Measurements from ENCODE around the gene H6PD. TPM values are rescaled to one million over a fixed set of nuclear protein-coding genes. Genes with fewer than 3 reads are reported as not detected.

H6PD gene
- total and polyA plus RNA-seq, 9 of the 15 experiments (the other 6 are each of a cell fraction or from before 2014, with no cell fraction given) = 0.04 to 2.5 (median 0.95) TPM

DNA sequence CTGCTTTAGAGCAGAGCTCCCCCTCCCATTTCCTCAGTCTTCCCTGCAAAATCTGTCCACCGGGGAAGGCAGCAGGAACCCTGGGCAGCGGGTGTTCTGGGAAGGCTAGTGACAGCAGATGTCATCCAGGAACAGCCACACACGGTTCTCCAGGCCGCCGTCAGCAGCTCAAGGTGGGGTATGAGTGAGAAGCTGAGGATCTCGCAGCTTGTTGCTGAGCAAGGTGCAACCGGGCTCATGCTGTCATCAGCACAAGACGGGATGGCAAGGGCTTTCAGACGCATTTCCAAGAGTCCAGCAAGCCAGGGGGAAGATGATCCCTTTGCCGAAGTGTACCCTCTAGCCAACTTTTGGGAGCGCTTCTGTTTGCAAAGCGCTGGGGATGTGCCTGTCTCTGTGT is 35.1 kb downstream of the H6PD start (continued):
- TF ChIP-seq ZFP30 (CRISPR knock-in tag; IDR thresholded peaks at IDR 0.05; ENCODE audit: borderline replicate concordance) (no peak), RAD21 (CRISPR knock-in tag; conservative IDR thresholded peaks at IDR 0.05 in 1 of 2, IDR thresholded peaks at IDR 0.05 in 1 of 2) (no peak), ZNF239 (CRISPR knock-in tag; IDR thresholded peaks at IDR 0.05) (no peak), FOSL1 (tag; conservative IDR thresholded peaks at IDR 0.05) (no peak)
- TF ChIP-seq, protein P1, sequence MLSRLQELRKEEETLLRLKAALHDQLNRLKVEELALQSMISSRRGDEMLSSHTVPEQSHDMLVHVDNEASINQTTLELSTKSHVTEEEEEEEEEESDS (CRISPR knock-in tag; IDR thresholded peaks at IDR 0.05) = no peak
- TF ChIP-seq, protein P2, sequence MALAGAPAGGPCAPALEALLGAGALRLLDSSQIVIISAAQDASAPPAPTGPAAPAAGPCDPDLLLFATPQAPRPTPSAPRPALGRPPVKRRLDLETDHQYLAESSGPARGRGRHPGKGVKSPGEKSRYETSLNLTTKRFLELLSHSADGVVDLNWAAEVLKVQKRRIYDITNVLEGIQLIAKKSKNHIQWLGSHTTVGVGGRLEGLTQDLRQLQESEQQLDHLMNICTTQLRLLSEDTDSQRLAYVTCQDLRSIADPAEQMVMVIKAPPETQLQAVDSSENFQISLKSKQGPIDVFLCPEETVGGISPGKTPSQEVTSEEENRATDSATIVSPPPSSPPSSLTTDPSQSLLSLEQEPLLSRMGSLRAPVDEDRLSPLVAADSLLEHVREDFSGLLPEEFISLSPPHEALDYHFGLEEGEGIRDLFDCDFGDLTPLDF (CRISPR knock-in tag; IDR thresholded peaks at IDR 0.05) = no peak

DNA sequence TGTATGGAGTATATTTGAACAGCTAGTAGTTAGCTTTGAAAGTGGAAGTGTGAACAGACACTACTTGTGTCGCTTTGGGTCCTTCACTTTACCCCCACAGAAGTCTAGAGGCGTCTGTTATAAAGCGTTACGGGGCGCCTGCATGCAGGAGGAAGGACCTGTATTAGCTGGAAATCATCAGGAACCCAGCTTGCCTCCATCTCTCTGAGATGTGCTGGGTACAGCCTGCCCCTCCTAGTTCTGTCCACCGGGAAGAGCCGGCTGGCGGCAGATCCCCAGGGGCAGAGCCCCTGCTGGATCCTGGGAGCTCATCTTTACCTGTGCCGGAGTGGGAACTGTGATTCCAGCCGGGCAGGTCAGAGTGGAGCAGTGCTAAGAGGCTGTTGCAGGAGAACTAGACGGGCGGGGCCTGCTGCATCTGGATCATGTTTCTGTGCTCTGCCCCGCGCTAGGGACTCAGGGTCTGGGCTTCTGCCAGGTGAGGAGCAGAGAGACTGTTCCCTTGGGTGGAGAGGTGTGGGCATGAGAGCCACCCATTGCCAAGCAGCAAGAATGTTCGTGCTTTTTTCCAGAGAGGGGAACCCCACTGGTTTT is 35.8 kb downstream of the H6PD start:
- ChIA-PET CTCF (ENCODE audit: low intra/inter-chr PET ratio) (no interaction called here), POLR2A (interaction anchor here (0.6 to 1.7 kb wide), 3 partner anchors 10 to 220 kb away, joined by 3 to 5 read pairs (median 3); no protein-coding TSS in a partner anchor)
- peaks cover 58 to 78% of the 10 kb centered on the region in 2 experiments for H3K27me3 ChIP-seq (ENCODE audit: control insufficient read depth in 2 of 2, insufficient read depth in 2 of 2, low read length in 2 of 2)
- no TSS peak for BruUV-seq (replicated peaks)
- H3K4me2 ChIP-seq (ENCODE audit: insufficient read depth, low read length) = no peak overlapping the region
- no peak overlapping the region for H2AFZ ChIP-seq (ENCODE audit: low read depth, low read length)
- peaks cover 46% of the 10 kb centered on the region for H4K20me1 ChIP-seq (replicated peaks; ENCODE audit: control insufficient read depth, insufficient read depth, low read length)
- no peak for DNase-seq (ENCODE audit: extremely low read depth in 1 of 4, low spot score in 3 of 4)
- no peak overlapping the region for H3K27ac ChIP-seq (ENCODE audit: extremely low read depth, low read depth, low read length)
- no peaks in the 10 kb centered on the region for H3K36me3 ChIP-seq (ENCODE audit: control insufficient read depth, insufficient read depth, low read length)
- no peak overlapping the region for H3K4me3 ChIP-seq
- ATAC-seq = no peak
- in situ Hi-C loops (cut with MboI) (no loop called here), intact Hi-C loops (cut with micrococcal nuclease) (no loop called here)
- H3K9me1 ChIP-seq (ENCODE audit: control insufficient read depth, insufficient read depth, low read length) = no peaks in the 10 kb centered on the region
- WGBS (ENCODE audit: insufficient coverage, low coverage, missing lambda C conversion rate) = 1% methylated on average over 15 of the region's 15 CpGs
- no peaks in the 10 kb centered on the region for H3K9me3 ChIP-seq (replicated peaks; ENCODE audit: control insufficient read depth, insufficient read depth, low read depth, low read length)
- H3K4me1 ChIP-seq (replicated peaks in 1 of 2; ENCODE audit: control insufficient read depth in 2 of 2, insufficient read depth in 2 of 2, low read length in 2 of 2) = peaks cover 0 to 13% of the 10 kb centered on the region in 2 experiments; a peak in 4 of 5 replicates
- H3K79me2 ChIP-seq (ENCODE audit: control insufficient read depth, insufficient read depth, low read length) = no peaks in the 10 kb centered on the region
- no peak overlapping the region for H3K9ac ChIP-seq (ENCODE audit: insufficient read depth in 1 of 2, low read depth in 2 of 2, low read length in 2 of 2)
- FAIRE-seq = no peak
- TF ChIP-seq, protein P3, sequence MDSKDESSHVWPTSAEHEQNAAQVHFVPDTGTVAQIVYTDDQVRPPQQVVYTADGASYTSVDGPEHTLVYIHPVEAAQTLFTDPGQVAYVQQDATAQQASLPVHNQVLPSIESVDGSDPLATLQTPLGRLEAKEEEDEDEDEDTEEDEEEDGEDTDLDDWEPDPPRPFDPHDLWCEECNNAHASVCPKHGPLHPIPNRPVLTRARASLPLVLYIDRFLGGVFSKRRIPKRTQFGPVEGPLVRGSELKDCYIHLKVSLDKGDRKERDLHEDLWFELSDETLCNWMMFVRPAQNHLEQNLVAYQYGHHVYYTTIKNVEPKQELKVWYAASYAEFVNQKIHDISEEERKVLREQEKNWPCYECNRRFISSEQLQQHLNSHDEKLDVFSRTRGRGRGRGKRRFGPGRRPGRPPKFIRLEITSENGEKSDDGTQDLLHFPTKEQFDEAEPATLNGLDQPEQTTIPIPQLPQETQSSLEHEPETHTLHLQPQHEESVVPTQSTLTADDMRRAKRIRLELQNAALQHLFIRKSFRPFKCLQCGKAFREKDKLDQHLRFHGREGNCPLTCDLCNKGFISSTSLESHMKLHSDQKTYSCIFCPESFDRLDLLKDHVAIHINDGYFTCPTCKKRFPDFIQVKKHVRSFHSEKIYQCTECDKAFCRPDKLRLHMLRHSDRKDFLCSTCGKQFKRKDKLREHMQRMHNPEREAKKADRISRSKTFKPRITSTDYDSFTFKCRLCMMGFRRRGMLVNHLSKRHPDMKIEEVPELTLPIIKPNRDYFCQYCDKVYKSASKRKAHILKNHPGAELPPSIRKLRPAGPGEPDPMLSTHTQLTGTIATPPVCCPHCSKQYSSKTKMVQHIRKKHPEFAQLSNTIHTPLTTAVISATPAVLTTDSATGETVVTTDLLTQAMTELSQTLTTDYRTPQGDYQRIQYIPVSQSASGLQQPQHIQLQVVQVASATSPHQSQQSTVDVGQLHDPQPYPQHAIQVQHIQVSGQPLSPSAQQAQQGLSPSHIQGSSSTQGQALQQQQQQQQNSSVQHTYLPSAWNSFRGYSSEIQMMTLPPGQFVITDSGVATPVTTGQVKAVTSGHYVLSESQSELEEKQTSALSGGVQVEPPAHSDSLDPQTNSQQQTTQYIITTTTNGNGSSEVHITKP (IDR thresholded peaks at IDR 0.05; ENCODE audit: partially characterized antibody) = no peak
- TF ChIP-seq ZNF3 (CRISPR knock-in tag; IDR thresholded peaks at IDR 0.05) (no peak), POLR3A (IDR thresholded peaks at IDR 0.05; ENCODE audit: borderline replicate concordance, extremely low read depth, insufficient read depth, insufficient read length) (no peak), ZNF830 (CRISPR knock-in tag; IDR thresholded peaks at IDR 0.05) (no peak), HDAC3 (IDR thresholded peaks at IDR 0.05; ENCODE audit: borderline replicate concordance, partially characterized antibody) (no peak), CHD1 (IDR thresholded peaks at IDR 0.05; ENCODE audit: low read length) (no peak), CBFA2T3 (IDR thresholded peaks at IDR 0.05) (no peak)
- TF ChIP-seq, protein P4, sequence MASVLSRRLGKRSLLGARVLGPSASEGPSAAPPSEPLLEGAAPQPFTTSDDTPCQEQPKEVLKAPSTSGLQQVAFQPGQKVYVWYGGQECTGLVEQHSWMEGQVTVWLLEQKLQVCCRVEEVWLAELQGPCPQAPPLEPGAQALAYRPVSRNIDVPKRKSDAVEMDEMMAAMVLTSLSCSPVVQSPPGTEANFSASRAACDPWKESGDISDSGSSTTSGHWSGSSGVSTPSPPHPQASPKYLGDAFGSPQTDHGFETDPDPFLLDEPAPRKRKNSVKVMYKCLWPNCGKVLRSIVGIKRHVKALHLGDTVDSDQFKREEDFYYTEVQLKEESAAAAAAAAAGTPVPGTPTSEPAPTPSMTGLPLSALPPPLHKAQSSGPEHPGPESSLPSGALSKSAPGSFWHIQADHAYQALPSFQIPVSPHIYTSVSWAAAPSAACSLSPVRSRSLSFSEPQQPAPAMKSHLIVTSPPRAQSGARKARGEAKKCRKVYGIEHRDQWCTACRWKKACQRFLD (CRISPR knock-in tag; IDR thresholded peaks at IDR 0.05) = no peak
